ENCODE results near the gene ZYG11B.
A peak's percentile ranks its signal among the peaks of the same experiment; 100 is the strongest.
"Not testable (repeated sequence)": the region's sequence is repeated elsewhere in the genome, so short reads cannot be mapped to it uniquely, and the experiment has no call there.

ZYG11B gene

DNA sequence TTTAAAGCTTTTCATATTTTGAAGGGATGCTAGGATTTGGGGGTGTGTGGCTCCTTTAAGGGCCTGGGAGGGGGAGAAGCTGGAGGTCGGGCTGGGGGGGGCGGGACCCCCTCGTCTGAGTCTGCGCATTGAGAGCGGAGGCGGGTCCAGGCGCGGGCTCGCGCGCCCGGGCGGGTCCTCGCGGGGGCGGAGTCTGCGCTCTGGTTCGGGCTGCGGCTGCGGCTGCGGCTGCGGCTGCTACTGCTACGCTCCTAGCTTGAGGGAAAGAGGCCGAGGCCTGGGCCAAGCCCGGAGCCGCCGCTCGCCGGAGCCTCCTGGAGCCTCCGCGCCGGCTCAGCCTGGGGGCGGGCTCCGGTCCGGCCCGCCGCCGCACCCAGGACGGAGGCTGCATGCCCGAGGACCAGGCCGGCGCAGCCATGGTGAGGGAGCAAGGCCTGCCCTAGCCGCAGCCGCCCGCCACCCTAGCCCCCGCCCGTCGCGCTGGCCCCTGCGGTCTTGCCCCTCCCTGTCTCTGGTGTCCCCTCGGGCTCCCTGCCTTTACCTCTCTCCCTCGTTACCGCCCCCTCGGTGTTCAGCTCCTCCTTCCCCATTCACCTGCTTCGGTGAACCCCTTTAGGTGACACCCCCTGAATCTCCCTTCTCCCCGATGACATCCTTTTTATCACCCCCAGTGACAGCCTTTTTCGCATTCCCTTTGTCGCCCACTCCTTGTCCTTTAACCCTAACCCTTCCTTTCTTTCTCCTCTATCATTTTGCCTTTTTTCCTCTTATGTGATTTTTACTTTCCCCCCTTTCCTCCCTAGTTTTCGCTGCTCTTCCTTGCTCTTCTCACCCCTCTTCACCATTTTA lies at the start of gene ZYG11B:
Gene ZYG11B, plus strand, starts transcription at position 189 of the 849 bp plus-strand sequence. Its CDS starts 201 bp downstream, at position 390.
- peak; percentile 71 for DNase-seq

DNA sequence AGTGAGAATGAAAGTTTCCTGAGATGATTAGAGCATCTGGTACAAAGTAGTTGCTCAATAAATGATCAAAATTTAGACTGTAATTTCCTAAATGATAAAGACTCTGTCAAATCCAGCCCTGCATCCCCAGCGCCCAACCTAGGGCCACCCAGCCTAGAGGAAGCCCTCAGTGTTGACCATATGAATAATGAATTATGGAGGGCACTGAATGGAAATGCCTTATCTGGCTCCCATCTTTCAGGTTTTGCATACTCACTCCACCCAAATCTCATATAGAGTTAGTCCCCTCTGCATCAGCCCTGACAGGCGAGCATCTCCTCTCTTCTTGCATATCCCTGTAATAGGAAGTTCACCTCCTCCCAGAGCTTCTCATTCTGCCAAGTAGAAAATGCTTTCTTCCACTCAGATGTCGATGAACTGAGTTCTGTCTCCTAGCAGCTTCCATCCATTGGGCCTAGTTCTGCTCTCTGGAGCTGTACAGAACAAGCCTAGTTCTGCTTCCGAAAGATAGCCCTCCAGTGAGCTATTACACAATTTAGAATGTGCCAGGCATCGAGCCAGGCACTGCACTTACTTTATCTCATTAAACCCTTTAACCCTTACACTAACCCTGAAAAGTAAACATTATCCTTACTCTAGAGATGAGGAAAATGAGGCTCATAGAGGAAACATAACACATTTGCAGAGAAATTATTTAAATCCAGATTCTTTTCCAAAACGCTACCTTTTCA lies 49.0 kb upstream of the ZYG11B start:
- DNase-seq: peak; percentile 31

DNA sequence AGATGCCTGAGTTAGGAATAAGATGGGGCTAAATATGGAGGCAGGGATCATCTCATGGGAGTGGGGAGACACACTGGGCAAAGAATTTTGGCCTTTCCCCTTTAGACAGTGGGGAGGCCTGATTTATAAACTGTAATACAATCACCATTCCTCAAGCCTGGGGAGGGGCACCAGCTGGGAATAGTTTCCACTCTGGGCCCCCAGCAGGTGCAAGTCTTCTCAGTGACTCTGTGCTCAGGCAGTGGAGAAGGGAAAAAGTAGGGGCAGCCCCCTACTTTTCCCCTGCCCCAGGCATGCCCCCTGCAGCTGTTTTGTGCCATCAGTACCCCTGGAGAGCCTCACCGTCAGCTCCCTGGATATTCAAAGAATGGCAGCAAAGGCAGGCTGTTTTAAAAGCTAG lies 47.2 kb upstream of the ZYG11B start:
- DNase-seq: no peak

DNA sequence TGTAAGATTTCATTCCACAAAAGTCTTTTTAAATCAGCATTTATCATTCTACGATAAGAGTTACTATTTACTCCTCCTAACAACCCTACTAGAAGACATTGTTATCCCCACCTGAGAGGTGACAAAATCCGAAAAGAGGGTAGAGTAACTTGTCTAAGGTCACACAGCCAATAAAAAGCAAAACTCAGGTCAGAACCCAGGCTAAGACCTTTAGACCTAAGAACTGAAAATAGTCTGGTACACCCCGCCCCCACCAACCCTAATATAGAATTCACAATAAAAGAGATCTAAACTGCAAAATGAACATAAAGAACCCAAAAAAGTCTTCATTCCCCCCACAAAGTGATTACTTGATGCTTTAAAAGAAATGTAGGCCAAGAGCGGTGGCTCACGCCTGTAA lies 46.8 kb upstream of the ZYG11B start:
- no peak for DNase-seq

DNA sequence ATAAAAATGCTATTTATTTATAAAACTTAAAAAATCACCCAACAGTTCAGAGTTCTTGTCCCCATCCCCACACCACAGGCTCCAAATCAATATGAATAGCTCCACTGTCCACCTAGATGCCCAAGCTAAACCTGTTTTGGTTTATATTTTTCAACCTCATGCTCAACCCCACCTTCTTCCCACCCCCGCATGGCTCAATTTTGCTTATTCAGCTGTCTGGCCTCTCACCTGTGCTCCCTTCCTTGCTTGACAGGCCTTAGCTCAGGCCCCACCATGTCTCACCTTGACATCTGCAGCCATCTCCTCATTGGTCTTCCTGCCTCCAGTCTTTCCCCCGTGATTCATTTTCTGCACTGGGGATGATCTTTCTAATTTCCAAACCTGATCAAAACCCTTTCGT lies 45.9 kb upstream of the ZYG11B start:
- no peak for DNase-seq

DNA sequence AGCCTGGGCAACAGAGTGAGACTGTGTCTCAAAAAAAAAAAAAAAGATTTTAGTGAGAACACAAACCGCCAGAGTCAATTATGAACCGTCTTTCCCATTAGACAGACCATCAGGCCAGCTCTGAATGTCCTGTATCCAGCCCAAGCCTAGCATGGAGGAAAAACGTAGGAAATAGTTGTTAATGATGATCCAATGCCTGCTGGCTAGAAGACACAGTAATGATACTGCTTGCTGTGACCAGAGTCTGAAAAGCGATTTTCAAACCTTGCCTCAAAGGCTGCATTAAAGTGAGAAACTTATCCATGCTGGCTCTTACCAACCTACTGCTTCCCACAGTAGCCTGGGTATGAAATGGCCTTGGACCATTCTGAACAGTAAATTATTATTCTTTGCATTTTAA lies 45.1 kb upstream of the ZYG11B start:
- DNase-seq: no peak

DNA sequence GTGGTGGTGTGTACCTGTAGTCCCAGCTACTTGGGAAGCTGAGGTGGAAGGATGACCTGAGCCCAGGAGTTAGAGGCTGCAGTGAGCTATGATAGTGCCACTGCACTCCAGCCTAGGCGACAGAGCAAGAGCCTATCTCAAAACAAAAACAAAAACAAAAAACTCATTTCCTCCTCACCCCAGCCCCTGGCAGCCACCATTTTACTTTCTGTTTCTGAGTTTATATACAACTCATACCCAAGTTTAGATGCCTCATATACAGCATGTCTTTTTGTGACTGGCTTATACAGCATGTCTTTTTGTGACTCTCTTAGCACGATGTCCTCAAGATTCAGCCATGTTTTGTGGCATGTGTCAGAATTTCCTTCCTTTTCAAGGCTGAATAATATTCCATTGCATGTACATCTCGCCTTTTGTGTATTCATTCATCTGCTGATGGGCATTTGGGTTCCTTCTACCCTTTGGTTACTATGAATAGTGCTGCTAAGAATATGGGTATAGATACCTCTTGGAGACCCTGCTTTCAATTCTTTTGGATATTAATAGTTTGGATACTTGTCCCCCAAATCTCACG lies 42.8 kb upstream of the ZYG11B start:
- DNase-seq: no peak

DNA sequence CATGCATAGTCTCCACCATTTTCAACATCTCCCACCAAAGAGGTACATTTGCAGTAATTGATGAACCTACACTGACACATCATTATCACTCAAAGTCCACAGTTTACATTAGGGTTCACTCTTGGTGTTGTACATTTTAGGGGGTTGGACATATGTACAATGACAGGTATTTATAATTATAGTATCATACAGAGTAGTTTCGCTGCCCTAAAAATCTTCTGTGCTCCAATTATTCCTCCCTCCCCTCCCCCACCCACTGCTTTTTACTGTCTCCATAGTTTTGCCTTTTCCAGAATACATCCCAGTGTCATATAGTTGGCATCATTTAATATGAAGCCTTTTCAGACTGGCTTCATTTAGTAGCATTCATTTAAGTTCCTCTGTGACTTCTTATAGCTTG lies 41.7 kb upstream of the ZYG11B start:
- DNase-seq: no peak

DNA sequence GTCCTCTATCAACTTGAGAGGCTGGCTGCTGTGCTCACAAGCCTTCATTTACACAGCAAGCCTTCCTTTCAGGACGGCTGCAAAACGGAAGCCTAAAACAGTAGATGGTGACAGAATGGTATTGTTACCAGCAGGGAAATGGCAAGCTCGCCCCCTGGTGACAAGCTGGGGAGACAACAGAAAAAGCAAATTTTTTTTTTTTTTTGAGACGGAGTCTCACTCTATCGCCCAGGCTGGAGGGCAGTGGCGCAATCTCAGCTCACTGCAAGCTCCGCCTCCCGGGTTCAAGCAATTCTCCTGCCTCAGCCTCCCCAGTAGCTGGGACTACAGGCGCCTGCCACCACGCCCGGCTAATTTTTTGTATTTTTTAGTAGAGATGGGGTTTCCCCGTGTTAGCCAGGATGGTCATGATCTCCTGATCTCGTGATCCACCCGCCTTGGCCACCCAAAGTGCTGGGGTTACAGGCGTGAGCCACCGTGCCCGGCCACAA lies 39.9 kb upstream of the ZYG11B start:
- peak; percentile 55 for DNase-seq

DNA sequence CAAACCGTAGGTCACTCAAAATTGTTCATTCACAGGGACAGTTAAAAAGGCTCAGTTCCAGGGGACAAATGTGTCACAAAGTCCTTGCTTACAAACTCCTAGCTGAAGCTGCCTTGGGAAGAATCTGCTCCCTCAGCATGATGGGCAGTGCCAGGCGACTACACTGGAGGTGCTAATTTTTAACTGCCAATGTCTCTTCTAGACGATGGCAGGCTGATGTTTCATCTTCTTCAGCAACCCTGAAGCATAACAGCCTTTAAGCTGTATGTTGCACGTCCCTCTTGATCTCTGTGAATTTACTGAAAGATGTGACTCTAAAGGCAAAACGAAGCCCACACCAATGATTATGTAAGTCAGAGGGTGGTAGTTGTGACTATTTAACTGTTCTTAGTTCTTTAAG lies 39.4 kb upstream of the ZYG11B start:
- no peak for DNase-seq

DNA sequence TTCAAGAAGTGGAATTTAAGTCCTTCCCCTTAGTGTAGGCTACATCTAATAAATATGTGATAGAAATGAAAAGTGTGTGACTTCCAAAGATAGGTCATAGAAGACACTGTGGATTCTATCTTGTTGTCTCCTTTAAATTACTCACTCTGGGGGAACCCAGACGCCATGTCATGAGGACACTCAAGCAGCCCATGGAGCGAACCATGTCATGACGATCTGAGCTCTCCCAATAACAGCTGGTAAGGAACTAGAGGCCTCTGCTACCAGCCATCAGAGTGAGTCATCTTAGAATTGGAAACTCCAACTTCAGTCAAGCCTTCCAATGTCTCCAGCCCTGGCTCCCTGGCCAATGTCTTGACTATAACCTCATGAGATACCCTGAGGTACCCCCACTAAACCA lies 34.4 kb upstream of the ZYG11B start:
- DNase-seq: no peak

DNA sequence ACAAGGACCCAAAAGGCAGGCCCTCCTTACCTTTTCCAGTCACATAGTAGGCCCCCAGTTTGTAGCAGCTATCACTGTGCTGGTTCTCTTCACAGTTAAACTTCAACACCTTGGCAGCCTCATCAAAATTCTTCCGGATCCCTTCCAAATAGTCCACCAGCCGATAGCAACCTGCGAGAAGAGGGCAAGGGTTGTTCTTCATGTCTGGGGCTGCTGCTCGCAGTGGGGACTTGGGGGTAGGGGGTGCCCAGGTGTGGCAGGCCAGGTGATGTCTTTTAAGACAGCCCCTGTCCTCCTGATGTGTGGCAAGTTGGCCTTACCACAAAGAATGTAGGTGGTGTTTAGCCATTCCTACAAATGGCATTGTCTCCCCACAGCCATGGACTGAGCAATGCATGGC lies 33.6 kb upstream of the ZYG11B start:
- no peak for DNase-seq

DNA sequence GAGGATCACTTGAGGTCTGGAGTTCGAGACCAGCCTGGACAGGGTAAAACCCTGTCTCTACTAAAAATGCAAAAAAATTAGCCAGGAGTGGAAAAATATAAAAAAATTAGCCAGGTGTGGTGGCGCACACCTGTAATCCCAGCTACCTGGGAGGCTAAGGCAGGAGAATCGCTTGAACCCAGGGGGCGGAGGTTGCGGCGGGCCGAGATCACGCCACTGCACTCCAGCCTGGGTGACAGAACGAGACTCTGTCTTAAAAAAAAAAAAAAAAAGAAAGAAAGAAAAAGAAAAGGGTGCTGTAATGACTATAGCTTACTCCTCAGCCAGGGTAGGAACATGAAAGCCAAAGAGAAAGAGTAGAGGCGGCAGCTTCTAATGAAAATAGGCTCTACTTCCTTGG lies 32.9 kb upstream of the ZYG11B start:
- DNase-seq: not testable (repeated sequence)

DNA sequence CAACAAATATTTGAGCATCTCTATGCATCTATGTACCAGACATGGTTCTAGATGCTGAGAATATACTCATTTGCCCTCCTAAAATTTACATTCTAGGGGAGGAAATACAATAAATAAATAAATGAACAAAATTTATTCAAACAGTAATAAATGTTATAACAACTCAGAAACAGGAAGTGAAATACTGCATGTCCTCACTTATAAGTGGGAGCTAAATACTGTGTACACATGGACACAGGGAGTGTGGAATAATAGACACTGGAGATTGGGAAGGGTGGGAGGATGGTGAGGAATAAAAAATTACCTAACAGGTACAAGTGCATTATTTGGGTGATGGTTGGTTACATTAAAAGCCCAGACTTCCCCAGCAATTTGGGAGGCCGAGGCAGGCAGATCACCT lies 32.4 kb upstream of the ZYG11B start:
- DNase-seq: no peak

DNA sequence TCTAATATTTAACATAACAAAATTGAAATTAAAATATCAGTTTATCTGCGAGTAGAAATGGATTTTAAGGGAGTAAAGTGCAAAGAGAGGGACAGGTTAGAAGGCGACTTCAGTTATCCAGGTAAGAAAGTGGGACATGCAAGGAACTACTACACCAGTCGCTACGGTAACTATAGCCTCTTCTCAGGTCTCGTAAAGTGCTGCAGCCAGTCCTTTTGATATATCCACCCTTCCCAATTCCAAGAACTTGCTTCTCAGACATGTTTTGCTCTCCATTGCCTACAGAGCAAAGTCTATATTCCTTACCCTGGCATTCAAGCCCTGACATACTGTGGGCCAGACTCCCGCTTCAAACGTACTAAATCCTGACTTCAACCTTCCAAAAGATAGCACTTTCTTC lies 30.6 kb upstream of the ZYG11B start:
- no peak for DNase-seq

DNA sequence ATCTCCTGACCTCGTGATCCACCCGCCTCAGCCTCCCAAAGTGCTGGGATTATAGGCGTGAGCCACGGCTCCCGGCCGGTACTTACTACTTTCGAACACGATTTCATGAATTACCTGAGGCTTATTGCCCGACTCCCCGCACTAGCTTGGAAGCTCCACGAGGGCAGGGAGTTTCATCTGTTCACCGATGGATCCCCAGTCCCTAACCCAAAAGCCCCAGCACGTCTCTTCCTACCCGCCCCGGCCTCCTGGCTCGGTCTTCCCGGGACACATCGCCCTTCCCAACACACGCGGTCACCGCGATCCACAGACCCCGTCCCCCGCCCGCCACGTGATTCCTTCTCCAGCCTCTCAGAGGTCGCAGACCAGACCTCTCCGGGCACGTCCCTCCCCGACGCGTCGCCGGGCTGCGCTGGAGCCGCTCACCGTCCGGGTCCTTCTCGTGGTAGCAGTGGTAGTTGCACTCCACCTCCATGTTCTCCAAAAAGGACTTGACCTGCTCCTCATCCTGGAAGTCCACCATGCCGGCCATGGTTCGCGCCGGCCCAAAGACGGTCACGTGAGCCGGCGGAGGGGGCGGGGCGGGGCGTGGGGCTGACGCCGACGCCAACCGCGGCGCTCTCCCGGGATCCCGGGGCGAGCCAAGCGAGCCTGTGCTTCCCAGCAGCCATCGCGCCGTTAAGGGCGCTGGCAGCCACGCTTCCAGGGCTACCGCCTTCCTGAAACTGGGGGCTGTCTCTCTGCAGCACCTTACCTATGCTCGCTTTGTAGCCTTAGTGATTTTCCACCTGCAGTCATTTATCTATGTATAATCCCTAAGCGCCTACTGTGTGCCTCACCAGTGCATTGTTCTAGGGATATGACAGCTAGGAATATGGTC lies 28.2 kb upstream of the ZYG11B start, which contains the start of gene COA7:
Gene COA7, minus strand, starts transcription at position 553 of the 880 bp plus-strand sequence. Its CDS starts 21 bp downstream, at position 532.
- DNase-seq: peak; percentile 62

DNA sequence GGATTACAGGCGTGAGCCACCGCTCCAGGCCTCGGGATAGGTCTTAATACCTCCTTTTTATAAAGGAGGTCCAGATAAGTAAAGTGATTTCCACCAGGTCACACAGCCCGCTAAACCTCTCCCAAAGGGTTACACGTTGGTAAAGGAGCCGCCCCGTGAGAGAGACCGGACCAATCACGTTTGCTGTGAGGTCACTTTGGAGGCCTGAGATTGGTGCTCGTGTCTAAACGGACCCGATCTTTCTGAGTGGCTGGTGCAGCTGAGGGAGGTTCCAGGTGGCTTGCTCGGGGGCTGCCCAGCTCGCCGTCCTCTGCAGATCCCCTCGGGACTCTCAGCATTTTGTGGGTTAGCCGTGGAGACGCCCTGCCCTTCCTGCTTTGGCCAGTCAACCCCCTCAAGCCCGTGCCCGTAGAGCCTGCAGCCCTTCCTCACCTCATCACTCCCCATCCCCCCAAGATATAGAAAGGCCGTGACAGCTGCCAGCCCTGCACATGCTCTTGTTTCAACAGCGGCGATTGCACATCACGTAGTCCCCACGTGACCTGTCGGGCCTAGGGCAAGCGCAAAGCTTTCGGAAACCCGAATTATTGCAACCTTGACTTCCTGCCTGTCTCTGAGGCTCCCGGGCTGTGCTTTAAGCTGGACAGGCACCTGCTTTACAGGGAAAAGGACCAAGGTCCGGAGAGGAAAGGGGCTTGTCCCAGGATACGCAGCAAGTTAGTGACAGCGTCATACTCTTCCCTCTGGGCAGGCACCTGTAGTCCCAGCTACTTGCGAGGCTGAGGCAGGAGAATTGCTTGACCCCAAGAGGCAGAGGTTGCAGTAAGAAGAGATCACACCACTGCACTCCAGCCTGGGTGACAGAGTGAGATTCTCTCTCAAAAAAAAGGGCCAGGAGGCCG lies 23.1 kb upstream of the ZYG11B start:
- DNase-seq: peak; percentile 96

DNA sequence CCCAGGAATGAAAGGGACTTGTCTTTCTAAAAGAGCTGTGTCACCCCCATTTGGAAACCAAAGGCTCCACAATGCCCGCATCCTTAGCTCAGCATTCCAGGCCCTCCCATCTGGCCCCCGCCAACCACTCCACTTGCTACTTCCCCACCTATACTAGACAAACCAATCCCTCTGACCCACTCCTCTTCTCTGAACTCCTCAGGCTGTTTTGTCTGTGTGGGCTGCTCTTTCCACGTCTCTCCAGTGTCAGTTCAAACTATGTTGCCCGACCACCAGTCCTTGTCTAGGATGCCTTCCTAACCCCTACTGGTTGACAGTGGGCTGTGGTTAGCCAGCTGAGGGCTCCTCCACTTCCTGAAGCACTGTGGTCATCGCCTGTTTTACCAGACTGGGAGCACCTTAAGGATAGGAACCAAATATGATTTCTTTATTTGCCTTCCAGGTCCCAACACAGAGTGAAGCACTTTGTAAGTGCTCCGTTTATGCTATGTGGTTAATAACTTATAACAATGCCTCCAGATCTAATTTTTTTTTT lies 20.1 kb upstream of the ZYG11B start:
- DNase-seq: no peak

DNA sequence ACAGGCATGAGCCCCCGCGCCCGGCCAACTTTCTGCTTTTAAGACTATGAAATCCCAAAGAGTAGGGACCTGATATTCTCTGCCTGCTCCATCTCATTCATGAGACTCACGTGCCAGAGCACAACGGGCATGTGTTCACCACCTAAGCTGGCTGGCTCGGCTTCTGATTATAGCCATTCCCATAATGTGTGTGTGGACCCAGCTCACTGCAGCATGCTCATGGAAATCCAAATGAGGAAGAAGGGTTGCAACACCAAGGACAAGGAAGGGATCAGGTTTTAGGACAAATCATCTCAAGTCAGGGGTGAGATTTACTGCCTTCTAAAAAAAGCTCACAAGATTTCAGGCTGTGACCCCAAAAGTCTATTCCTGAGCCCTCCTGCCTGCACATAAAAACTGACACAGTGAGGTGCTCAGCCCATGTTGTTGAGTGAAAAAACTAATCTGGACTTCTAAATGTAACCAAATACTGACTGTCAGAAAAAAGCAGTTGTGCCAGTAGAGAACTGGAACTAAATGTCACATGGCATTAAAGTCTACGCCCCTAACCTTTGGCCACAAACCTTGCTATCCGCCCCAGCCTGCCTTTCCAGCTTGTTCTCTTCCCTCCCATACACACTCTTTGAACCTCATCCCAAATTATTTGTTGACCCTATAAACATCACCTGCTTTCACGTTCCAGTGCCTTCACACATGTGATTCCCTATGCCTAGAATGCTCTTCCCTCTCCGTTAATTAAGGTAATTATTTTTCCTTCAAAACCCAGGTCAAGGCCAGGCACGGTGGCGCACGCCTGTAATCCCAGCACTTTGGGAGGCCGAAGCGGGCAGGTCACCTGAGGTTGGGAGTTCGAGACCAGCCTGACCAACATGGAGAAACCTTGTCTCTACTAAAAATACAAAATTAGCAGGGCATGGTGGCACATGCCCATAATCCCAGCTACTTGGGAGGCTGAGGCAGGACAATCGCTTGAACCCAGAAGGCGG lies 19.0 kb upstream of the ZYG11B start:
- DNase-seq: no peak
